Erythroblast (primary cell): ENCODE results near the gene RAB6B.

Source experiments
- GATA1 ChIP-seq: IDR thresholded peaks from 2 replicates; pipeline ENCODE4 v1.6.1; 2011; ENCODE audit warnings: low read depth, mild to moderate bottlenecking, control low read depth, low read length, moderate library complexity
- POLR2A ChIP-seq: IDR thresholded peaks from 2 replicates; pipeline ENCODE4 v1.6.1; 2011; ENCODE audit warnings: mild to moderate bottlenecking, low read length

GRCh38 chr3:133849346-133849745 lies 46.3 kb downstream of the RAB6B start:
- no peak for TF ChIP-seq POLR2A
- TF ChIP-seq GATA1, result no peak
